Activated T-helper 17 cell treated with anti-CD3 and anti-CD28 coated beads, Interleukin-2, amount 50 U/mL, for 72 hours (primary cell): ENCODE data around the gene VRK1. TPM values are rescaled to one million over a fixed set of nuclear protein-coding genes. Genes with fewer than 3 reads are reported as not detected.
"Not testable (repeated sequence)": the region's sequence is repeated elsewhere in the genome, so short reads cannot be mapped to it uniquely, and the experiment has no call there.

Experiments
- ATAC-seq: fragments of 150-1000 bp; cut with Tn5 transposase; replicated peaks from 2 replicates; pipeline ENCODE4 v1.10.0; 2021; ENCODE audit warnings: mild to moderate bottlenecking, moderate library complexity
- H3K27ac Mint-ChIP-seq: one replicate; pipeline ENCODE4 v1.8.0; 2022; ENCODE audit warnings: mixed read lengths
- H3K27me3 Mint-ChIP-seq: one replicate; pipeline ENCODE4 v1.8.0; 2022; ENCODE audit warnings: mixed read lengths
- H3K36me3 Mint-ChIP-seq: one replicate; pipeline ENCODE4 v1.8.0; 2022; ENCODE audit warnings: low read depth, mild to moderate bottlenecking, mixed read lengths
- H3K4me1 Mint-ChIP-seq: one replicate; pipeline ENCODE4 v1.8.0; 2022; ENCODE audit warnings: mixed read lengths
- H3K4me3 Mint-ChIP-seq: one replicate; pipeline ENCODE4 v1.8.0; 2022; ENCODE audit warnings: mild to moderate bottlenecking, mixed read lengths
- H3K9me3 Mint-ChIP-seq: one replicate; pipeline ENCODE4 v1.8.0; 2022; ENCODE audit warnings: mixed read lengths
- total RNA-seq, 2 donors: library from RNA; stranded (reverse); gene quantifications; one replicate each; pipeline ENCODE4 v1.2.3, GENCODE V29; 2022

Gene VRK1
- total RNA-seq, 2 donors from 2014 or later = 30.9 to 65.6 TPM

DNA sequence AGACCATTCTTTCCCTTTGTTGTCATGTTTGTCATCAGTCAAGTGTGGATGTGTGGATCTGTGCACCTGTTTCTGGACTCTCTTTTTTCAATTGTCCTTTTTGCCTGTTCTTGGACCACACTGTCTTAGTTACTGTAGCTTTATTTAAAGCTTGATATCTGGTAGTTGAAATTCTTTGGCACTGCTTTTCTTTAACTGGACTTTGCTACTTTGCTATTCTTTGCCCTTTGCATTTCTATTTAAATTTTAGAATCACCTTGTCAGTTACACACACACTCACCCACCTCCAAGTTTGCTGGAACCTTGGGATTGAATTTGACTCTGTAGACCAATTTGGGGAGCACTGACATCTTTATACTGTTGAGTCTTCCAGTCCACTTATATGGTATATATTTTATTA lies 61.5 kb downstream of the VRK1 start:
- no peaks in the 10 kb centered on the region for H3K4me1 Mint-ChIP-seq
- H3K9me3 Mint-ChIP-seq = no peaks in the 10 kb centered on the region
- no peak overlapping the region for H3K4me3 Mint-ChIP-seq
- H3K36me3 Mint-ChIP-seq = peaks cover 89% of the 10 kb centered on the region
- no peak overlapping the region for H3K27ac Mint-ChIP-seq
- no peak for ATAC-seq
- H3K27me3 Mint-ChIP-seq = no peaks in the 10 kb centered on the region

DNA sequence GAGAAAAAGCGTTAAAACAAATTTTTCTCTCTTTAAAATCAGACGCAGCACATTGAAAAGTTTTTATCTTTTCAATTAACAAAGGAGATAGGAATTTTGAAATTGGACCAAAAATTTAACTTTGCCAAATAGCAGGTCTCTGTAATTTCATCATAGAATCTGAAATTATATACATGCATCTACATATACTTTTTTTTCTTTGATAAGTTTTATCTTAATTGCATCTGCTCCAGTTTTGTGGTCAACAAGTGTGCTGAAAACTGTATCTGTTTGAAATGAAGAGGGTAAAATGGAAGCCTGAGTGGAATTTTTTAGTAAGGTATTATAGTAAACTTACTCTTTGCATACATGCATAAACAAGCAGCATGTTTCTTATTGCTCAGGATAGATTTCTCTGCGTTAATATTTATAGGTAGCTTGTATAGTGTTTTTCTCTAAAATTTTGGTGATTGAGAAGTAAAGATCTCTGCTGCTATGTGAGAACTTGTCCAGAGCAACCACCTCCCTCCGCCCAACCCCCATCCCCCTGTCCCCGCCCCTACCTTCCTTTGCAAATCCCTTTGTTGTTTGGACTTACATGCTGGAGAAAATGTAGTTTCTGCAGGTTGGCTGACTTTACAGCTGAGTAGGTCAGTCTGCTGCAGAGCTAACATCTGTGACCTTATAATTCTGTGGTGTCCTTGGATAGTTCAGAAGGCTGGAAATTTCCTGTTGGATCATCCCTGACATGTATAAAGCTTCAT lies 64.6 kb downstream of the VRK1 start:
- no peak overlapping the region for H3K27ac Mint-ChIP-seq
- no peak for ATAC-seq
- H3K27me3 Mint-ChIP-seq = no peaks in the 10 kb centered on the region
- no peaks in the 10 kb centered on the region for H3K4me1 Mint-ChIP-seq
- H3K9me3 Mint-ChIP-seq = no peaks in the 10 kb centered on the region
- H3K4me3 Mint-ChIP-seq = no peak overlapping the region
- peaks cover 95% of the 10 kb centered on the region for H3K36me3 Mint-ChIP-seq

DNA sequence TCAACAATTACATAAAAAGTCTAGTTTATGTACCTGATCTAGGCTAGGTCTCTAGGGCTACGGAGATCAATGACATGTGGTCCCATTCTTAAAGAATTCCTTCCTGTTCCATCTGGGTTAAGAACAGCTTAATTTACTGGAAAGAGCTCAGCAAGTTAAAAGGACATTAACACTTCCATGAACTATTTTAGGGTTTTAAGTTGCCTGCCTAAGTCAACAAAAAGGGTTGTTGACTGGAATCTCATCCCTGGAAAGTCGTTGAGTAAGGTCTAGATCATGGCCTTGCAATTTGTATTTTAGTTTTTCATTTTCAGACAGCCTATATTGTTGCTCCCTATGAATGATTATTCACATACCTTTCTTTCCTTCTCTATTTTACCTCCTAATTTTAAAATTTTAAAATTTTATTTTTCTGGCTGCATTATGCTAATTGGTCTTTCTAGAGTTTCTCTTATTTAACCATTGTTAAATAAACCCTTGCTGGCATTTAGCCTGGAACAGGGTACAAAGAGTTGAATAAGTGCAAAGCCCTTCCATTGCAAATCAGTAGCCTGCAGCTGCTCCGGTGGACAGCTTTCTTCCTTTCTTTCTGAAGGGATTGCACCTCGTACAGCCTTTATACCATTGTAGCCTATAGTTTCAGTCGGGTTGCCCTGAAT lies 66.3 kb downstream of the VRK1 start:
- no peaks in the 10 kb centered on the region for H3K9me3 Mint-ChIP-seq
- H3K27ac Mint-ChIP-seq = no peak overlapping the region
- peaks cover 82% of the 10 kb centered on the region for H3K36me3 Mint-ChIP-seq
- no peaks in the 10 kb centered on the region for H3K27me3 Mint-ChIP-seq
- H3K4me1 Mint-ChIP-seq = no peaks in the 10 kb centered on the region
- no peak overlapping the region for H3K4me3 Mint-ChIP-seq
- no peak for ATAC-seq

DNA sequence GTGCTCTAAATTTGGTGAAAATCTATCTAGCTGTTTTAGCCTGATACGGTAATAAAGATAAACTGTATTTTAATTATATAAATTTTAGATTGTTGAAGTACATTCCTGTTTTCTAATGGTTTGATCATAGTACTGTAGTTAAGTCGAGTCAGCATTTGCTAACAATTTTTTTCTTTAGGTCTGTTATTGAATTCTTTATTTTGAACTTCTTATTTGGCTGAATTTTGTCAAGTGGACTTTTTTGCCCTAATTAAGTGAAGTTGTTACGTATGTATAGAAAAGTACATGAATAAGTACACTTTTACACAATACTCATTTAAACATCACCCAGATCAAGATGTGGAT lies 66.8 kb downstream of the VRK1 start:
- Mint-ChIP-seq H3K27me3 (no peaks in the 10 kb centered on the region), H3K4me1 (no peaks in the 10 kb centered on the region), H3K4me3 (no peak overlapping the region), H3K9me3 (no peaks in the 10 kb centered on the region), H3K36me3 (peaks cover 77% of the 10 kb centered on the region), H3K27ac (no peak overlapping the region)
- ATAC-seq = no peak

DNA sequence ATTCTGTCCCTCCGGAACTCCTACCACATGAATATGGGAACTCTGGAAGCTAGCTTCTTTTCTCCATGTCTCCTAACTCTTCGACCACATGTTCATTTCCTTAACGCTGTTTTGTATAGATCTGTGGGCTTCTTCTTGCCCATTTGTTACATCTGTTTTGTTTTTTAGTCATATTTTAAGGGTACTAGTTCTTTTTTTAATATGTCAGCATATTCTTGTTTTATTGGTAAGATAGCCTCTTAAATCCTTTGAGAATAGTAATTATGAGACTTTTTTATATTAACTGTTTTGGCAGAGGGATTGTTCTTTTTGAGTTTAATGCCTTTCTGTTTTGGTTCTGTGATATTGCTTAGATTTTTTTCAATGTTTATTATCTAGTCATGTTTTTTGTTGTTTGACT lies 70.5 kb downstream of the VRK1 start:
- Mint-ChIP-seq H3K27ac (no peak overlapping the region), H3K27me3 (no peaks in the 10 kb centered on the region), H3K4me3 (no peak overlapping the region), H3K4me1 (no peaks in the 10 kb centered on the region), H3K36me3 (peaks cover 63% of the 10 kb centered on the region), H3K9me3 (no peaks in the 10 kb centered on the region)
- ATAC-seq = no peak

DNA sequence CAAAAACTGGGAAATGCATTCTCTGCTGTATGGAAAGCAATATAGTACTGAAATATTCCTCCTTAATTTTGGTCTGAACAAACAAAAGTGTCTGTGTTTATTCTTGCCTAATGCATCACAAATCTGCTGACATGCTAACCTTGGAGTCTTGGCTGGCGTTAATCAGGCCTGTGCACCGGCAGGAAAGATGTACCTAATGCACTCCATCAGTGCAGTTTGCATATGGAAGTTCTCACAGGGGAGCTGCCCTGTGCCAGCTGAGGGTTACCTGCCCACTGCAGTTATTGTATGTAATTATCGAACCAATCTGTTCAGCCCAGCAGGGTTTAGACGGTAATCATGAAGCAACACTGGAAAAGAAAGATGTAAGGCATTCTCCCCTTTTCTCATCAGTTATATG lies 76.9 kb downstream of the VRK1 start:
- no peak overlapping the region for H3K27ac Mint-ChIP-seq
- no peaks in the 10 kb centered on the region for H3K27me3 Mint-ChIP-seq
- peaks cover 57% of the 10 kb centered on the region for H3K36me3 Mint-ChIP-seq
- H3K4me3 Mint-ChIP-seq = no peak overlapping the region
- H3K4me1 Mint-ChIP-seq = no peaks in the 10 kb centered on the region
- ATAC-seq = no peak
- no peaks in the 10 kb centered on the region for H3K9me3 Mint-ChIP-seq

DNA sequence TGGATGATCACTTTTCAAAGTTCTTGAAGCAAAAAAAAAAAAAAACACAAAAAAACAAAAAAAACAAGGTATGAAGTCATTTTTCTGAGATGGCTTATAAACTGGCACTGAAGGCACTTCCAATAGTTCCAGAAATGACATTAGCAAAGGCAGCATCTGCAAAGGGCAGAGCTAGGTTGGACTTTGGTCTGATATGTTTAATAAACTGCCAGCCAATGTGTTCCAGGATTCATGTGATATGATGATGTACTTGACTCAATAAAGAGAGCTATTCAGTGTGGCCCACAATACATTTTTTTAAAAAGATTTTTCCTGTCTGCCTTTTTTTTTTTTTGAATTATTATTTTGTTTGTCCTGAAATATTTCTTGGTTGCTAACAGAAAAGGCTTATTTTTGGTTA lies 79.6 kb downstream of the VRK1 start:
- Mint-ChIP-seq H3K27me3 (no peaks in the 10 kb centered on the region), H3K27ac (no peak overlapping the region), H3K9me3 (no peaks in the 10 kb centered on the region), H3K4me1 (no peaks in the 10 kb centered on the region), H3K4me3 (no peak overlapping the region), H3K36me3 (peaks cover 65% of the 10 kb centered on the region)
- no peak for ATAC-seq

DNA sequence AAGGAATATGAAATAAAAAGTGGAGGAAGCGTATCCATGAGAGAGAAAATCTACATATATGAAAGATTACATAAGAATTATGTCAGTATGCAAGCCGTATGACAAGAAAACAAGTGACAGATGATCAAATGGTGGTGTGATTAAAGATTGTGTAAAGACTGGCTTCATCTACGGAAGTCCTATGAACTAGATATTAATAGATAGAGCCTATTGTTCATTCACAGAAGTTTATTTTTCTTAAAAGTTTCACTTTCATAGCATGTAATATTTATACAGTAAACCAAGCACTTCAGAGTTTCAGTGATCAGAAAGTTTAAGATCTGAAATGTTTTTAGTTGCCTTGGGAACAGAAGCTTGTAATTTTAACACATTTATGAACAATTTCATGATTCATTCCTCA lies 84.5 kb downstream of the VRK1 start:
- no peaks in the 10 kb centered on the region for H3K27me3 Mint-ChIP-seq
- no peak overlapping the region for H3K27ac Mint-ChIP-seq
- no peaks in the 10 kb centered on the region for H3K4me1 Mint-ChIP-seq
- no peaks in the 10 kb centered on the region for H3K9me3 Mint-ChIP-seq
- ATAC-seq = no peak
- H3K36me3 Mint-ChIP-seq = peaks cover 48% of the 10 kb centered on the region
- H3K4me3 Mint-ChIP-seq = no peak overlapping the region

DNA sequence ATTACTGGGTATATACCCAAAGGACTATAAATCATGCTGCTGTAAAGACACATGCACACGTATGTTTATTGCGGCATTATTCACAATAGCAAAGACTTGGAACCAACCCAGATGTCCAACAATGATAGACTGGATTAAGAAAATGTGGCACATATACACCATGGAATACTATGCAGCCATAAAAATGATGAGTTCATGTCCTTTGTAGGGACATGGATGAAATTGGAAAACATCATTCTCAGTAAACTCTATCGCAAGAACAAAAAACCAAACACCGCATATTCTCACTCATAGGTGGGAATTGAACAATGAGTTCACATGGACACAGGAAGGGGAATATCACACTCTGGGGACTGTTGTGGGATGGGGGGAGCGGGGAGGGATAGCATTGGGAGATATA lies 86.8 kb downstream of the VRK1 start:
- not testable (repeated sequence) for H3K9me3 Mint-ChIP-seq, ATAC-seq, H3K4me3 Mint-ChIP-seq, H3K4me1 Mint-ChIP-seq, H3K27me3 Mint-ChIP-seq, H3K27ac Mint-ChIP-seq
- H3K36me3 Mint-ChIP-seq = peaks cover 40% of the 10 kb centered on the region

DNA sequence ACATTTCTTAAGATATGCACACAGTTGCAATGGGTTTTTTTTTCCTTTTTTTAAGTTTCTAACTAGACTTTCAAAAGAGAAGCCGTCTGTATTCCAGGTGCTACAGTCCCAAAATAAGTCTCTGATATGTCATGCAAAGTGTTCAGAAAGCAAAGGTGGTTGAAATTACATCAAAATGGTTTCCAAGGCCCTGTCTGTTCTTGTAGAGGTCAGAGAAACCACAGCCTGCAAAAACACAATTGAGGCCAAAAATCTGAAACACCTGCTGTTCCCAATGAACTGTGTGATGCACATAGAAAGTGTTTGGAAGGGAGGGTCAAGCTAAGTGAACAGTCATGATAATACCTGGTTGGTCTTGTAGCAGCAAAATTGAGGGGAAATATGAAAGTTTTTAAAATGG lies 91.0 kb downstream of the VRK1 start:
- ATAC-seq = no peak
- Mint-ChIP-seq H3K4me1 (no peaks in the 10 kb centered on the region), H3K27ac (no peak overlapping the region), H3K27me3 (no peaks in the 10 kb centered on the region), H3K9me3 (no peaks in the 10 kb centered on the region), H3K36me3 (peaks cover 5% of the 10 kb centered on the region), H3K4me3 (no peak overlapping the region)

DNA sequence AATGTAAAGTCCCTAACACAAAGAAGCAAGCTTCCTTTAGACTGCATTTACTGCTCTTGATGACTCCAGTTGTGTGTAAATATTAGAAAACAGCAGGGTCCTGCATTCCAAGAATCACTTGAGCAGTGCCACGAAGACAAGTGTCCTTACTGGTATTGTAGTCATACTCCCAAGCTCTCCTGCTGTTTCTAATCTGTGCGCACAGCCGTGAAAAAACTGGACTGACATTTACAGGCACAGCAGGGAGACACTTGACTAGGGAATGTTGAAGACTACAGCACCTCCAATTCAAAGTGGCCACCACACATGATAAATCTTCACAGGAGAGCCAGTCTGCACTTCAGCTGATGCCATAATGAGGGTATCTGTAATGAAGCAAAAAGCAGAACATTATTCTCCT lies 91.4 kb downstream of the VRK1 start:
- Mint-ChIP-seq H3K27me3 (no peaks in the 10 kb centered on the region), H3K27ac (no peak overlapping the region), H3K4me1 (no peaks in the 10 kb centered on the region), H3K4me3 (no peak overlapping the region), H3K9me3 (no peaks in the 10 kb centered on the region), H3K36me3 (peaks cover 5% of the 10 kb centered on the region)
- ATAC-seq = no peak

DNA sequence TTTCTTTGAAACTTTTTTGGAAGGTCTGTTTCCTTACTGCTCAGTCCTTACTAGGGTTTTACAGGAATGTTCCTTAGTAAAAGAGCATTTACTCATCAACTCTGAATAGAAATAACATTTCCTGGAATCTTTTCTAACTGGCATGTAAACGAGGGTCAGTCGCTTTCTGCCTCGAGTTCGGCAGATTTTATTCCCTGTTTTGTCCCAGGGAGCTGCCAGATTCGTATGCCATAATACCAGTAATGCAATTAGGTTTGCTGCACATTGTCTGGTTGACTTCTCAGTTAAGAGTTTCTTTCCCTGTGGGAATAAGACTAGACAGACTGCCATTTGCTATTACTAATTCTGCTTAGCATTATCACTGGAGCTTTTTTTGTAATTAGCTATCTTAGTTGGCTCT lies 91.9 kb downstream of the VRK1 start:
- Mint-ChIP-seq H3K9me3 (no peaks in the 10 kb centered on the region), H3K27ac (no peak overlapping the region), H3K36me3 (peaks cover 5% of the 10 kb centered on the region), H3K27me3 (no peaks in the 10 kb centered on the region), H3K4me3 (no peak overlapping the region), H3K4me1 (peaks cover 4% of the 10 kb centered on the region)
- no peak for ATAC-seq

DNA sequence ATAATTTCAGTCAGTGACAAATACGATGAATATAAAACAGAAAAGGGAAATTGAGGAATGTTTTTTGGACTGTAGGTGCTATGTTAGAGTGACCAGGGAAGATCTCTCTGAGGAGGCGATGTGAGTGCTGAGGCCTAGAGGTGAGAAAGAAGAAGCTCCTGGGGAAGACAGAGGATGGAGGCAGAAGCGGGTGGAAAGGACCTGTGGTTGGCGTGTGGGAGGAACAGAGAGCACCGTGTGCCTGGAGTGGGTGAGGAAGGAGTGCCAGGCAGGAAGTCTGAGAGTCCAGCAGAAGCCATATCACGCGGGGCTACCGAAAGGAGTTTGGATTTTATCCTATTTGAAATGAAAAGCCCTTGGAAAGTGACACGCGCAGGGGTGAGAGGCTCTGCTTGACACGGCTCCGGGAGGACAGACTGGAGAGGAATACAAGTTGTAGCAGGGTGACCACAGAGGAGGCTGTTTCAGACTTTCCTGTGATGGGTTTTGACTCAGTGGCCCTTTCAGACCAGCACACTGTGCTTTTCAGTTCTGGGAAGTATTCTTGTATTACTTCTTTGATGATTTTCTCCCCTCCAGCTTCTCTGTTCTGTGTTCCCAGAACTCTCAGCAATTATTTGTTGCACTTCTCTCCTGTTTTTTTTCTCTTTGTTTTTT lies 96.9 kb downstream of the VRK1 start:
- Mint-ChIP-seq H3K36me3 (no peaks in the 10 kb centered on the region), H3K27me3 (no peaks in the 10 kb centered on the region), H3K27ac (peak overlapping the region; percentile 10), H3K4me3 (no peak overlapping the region), H3K4me1 (peaks cover 6% of the 10 kb centered on the region), H3K9me3 (no peaks in the 10 kb centered on the region)
- peak; percentile 86 for ATAC-seq

DNA sequence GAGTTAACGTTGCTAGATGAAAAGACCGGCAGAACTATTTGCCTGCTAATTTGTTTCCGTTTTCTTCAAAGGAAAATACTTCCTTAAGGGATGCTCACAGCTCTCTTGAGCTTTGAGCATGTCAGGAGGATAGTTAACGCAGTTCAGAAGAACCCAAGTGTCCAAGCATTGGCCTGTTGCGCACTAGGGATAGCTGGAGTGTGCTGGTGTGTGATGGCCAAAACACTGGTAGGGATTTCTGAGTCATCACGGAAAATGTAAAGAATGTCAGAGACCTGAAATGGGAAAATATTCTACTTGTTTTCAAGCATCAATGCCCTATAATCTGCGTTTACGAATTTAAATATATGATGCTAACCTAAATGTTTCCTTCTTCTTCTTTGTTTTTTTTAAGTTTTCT lies 97.8 kb downstream of the VRK1 start:
- Mint-ChIP-seq H3K27ac (no peak overlapping the region), H3K4me1 (peaks cover 6% of the 10 kb centered on the region), H3K36me3 (no peaks in the 10 kb centered on the region), H3K4me3 (no peak overlapping the region), H3K9me3 (no peaks in the 10 kb centered on the region), H3K27me3 (no peaks in the 10 kb centered on the region)
- ATAC-seq = no peak

DNA sequence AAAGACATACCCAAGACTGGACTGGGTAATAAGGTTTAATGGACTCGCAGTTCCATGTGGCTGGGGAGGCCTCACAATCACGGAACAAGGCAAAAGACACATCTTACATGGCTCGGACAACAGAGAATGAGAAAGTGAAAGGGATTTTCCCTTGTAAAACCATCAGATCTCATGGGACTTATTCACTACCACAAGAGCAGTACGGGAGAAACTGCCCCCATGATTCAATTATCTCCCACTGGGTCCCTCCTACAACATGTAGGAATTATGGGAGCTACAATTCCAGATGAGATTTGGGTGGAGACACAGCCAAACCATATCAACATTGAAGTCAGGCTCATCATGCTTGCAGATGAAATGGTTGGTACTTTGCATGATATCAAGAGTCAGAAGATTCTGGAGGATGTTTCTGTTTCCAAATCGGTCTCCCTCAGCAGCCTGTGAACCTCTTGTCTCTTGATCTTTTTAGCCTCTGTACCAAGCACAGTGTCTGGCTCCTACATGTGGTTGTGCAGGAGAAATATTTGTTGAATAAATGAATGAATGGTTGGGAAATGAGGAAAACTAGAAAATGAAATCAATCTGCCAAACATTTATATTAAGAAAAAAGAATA lies 98.6 kb downstream of the VRK1 start:
- Mint-ChIP-seq H3K36me3 (no peaks in the 10 kb centered on the region), H3K4me3 (no peak overlapping the region), H3K27me3 (no peaks in the 10 kb centered on the region), H3K27ac (no peak overlapping the region), H3K9me3 (no peaks in the 10 kb centered on the region), H3K4me1 (peaks cover 6% of the 10 kb centered on the region)
- no peak for ATAC-seq
